DLD1 (cell line): ENCODE data around the gene FRG1.
"Not testable (repeated sequence)": the region's sequence is repeated elsewhere in the genome, so short reads cannot be mapped to it uniquely, and the experiment has no call there.

Experiments
- in situ Hi-C: cut with HindIII; loops from 2 replicates; pipeline ENCODE4 v1.10.0; 2017; ENCODE audit warnings: low sequenced_read_pairs

The FRG1 gene

DNA sequence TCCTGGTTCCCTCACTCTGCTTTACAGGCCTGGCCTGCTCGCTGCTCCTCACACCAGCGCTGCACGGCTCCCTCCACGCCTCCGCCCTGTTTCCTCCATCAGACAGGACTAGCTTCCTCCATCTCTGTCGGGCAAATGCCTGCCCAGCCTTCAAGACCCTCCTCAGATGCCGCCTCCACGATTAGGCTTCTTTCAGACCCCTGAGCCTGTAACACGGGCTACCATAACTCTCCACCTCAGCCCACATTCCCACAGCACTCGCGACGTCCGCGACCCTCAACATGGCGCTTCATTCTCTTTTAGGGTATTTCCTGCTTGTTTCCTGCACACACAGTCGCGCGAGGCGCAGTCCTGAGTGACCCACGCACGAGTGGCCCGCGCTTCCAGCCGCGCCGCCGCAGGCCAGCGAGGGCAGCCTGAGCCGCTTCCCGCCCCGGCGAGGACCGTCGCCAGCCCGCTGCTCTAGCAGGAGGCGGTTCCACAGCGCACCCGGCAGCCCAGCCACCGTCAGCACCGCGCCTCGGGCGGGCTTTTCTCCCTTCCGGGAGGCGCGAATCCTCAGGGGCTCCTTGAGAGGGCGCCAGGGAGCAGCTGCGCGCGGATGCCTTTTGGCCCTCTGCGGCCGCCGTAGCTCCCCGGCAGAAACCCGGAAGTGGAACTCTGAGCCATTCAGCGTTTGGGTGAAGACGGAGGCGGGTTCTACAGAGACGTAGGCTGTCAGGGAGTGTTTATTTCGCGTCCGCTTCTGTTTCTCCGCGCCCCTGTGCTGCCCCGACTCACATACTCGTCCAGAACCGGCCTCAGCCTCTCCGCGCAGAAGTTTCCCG lies at the start of gene FRG1:
FRG1 (plus strand) TSS at position 695 of the 827 bp plus-strand sequence. CDS start 138 bp downstream, outside the sequence.
- in situ Hi-C loops = no loop called here

DNA sequence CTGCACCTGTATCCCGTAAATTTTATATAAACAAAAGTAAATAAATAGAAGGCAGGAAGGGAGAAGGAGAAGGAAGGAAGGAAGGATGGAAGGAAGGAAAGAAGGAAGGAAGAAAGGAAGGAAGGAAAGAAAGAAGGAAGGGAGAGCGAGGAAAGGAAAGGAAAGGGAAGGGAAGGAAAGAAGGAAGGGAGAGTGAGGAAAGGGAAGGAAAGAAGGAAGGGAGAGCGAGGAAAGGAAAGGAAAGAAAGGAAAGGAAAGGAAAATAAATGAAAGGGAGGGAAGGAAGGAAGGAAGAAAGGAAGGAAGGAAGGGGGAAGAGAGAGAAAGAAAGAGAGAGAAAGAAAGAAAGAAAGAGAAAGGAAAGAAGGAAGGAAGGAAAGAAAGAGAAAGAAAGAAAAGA lies 43.0 kb upstream of the FRG1 start:
- in situ Hi-C loops = no loop called here

DNA sequence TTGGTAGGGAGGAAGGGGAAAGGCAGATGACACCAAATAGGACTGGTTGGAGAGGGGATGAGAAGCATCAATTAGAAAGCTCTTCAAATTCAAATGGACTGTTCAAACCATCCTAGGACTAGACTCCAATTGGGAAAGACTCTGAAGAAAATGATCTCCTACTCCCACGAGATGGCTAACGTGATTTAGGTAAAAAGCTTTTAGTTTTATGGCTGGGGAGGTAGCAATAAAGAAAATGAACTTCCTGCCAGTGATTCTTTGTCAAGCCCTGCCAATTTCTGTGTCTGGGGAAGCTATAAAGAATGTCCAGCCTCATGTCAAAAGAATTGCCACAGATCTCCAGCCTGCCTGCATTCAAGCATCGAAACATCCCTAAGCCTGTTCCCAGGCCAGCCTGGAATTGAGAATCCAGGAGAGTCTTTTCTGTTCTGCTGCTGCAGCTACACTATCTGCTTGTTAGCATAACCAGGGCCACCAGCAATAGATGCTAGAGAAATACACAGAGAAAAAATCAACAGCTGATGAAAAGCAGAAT lies 41.1 kb upstream of the FRG1 start:
- in situ Hi-C loops = not testable (repeated sequence)

DNA sequence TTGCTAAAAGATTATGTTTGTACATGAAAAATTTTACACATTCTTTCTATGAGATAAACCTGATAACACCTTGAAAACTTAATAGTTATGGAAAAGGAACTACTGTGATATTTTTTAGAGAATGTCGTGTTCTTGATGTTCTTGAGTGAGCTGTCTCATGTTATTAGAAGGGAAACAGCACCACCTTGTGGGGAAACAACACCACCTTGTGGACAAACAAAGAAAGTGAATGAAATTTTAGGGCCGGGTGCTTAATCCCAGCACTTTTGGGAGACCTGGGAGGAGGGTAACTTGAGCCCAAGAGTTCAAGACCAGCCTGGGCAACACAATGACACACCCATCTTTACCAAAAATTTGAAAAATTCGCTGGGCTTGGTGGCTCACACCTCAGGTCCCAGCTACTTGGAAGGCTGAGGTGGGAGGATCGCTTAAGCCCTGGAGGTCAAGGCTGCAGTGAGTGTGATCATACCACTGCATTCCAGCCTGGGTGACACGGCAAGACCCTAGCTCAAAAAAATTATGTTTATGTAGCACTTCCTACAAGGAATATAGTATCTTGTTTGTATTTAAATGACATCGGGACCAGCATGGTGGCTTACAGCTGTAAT lies 36.1 kb upstream of the FRG1 start:
- in situ Hi-C loops = not testable (repeated sequence)

DNA sequence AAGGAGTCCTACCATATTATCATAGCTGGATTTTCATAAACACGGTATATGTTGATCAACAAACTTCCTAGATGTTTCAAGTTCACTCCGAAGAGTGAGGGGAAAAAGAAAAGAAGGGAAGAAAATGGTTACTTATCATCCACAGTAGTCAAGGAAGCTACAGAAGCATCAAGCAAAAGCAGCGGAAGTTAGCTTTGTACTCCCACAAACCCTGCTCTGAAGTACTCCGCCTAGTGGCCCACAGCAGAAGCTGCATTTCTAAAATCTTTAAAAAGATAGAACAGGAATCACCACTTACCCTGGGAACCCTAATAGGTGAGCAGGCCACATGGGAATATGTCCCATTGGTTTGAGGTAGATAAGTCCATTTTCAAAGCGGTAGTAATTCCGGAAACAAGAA lies 28.5 kb upstream of the FRG1 start:
- in situ Hi-C loops = no loop called here

DNA sequence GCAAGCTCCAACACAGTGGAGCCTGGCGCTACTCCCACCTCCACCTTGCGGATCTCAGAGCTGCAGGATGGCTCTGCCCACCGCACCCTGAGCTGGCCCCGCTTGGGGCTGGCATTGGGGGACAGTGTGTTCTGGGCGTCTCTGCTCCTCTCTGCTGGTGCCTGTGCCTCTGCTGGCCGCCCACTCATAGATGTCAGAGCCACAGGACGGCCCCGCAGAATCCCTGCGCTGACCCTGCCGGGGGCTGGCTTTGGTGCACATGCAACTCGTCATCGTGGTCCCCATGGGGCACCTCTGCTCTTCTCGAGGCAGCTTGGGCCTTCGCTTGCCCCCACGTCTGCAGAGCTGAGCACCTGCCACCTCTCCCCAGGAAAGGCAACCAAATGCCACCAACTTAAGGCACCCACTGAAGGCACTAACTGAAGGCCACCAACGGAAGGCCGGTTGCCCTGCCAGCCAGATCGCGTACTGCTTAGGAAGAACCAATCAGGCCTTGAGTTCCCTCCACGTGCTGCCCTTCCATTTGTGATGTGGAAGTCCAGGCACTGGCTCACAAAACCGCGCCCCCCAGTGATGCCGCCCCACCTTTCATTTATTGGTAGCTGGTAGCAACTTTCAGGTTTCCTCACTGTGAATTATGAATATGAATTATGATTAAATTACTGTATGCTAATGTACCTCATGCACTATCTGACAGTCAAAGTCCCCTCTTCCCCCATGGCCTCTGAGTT lies 23.3 kb upstream of the FRG1 start:
- in situ Hi-C loops = no loop called here

DNA sequence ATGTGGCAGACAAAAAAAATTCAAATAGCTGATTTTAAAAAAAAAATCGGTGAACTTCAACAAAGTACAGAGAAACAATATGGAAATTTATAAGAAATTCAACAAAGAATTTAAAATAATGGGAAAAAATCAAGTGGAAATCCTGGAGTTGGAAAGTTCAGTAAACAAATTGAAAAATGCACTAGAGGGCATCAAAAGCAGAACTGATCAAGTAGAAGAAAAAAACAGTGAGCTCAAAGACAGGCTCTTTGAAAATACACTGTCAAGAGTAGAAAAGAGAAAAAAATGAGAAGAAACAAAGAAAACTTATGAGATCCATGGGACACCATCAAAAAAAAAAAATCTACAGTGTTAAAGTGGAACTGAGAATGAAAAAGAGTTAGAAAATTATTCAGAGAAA lies 19.6 kb upstream of the FRG1 start:
- in situ Hi-C loops = no loop called here

DNA sequence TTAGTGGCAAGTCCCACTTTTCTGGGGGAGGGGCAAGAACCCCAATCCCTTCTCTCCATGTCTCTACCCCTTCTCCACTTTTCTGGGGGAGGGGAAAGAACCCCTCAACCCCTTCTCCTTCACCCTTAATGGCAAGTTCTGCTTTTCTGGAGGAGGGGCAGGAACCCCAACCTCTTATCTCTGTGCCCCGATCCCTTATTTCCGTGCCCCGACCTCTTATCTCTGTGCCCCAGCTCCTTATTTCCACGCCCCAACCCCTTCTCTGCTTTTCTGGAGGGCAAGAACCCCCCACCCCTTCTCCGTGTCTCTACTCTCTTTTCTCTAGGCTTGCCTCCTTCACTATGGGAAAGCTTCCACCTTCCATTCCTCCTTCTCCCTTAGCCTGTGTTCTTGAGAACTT lies 13.9 kb upstream of the FRG1 start:
- in situ Hi-C loops = not testable (repeated sequence)

DNA sequence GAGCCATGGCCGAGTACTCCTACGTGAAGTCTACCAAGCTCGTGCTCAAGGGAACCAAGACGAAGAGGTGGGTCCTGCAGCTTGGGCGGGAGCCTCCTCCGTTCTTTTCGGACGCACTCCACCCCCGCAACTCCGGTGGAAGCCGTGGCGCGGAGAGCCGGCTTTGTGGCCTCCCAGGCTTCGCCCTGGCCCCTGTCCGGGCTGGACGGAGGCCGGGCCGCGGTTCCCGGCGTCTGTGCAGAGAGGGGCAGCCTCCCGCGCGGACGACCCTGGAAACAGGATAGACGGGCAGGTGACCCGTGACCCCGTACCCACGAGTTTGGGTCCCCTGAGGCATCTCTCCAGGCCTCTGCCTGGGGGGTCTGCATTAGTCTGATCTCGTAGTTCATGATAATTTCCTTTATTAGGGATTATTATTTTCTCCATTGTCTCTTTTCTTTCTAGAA lies 356 bp downstream of the FRG1 start:
- in situ Hi-C loops = no loop called here

DNA sequence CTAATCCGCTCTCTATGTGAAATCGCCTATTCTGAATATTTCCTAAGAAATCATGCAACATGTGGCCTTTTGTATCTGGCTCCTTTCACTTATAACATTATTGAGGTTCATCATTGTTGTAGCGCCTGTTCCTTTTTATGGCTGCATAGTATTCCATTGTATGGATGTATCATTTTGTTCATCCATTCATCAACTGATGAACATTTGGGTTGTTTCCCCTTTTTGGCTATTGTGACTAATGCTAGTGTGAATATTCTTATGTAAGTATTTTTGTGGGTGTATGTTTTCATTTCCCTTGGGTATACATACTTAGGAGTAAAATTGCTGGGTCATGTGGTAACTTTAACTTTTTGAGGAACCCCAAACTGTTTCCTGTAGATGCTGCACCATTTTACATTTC lies 1.7 kb downstream of the FRG1 start:
- in situ Hi-C loops = not testable (repeated sequence)

DNA sequence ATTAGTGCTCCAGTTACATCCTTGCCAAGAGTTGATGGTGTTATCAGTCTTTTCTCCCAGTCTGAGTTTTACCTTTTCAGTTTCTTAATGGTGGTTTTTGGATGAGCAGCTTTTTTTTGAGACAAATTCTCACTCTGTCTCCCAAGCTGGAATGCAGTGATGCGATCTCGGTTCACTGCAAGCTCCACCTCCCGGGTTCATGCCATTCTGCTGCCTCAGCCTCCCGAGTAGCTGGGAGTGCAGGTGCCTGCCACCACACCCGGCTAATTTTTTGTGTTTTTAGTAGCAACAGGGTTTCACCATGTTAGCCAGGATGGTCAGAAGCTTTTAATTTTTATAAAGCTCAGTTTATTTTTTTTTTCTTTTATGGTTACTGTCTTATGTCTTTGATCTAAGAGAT lies 3.4 kb downstream of the FRG1 start:
- in situ Hi-C loops = not testable (repeated sequence)

DNA sequence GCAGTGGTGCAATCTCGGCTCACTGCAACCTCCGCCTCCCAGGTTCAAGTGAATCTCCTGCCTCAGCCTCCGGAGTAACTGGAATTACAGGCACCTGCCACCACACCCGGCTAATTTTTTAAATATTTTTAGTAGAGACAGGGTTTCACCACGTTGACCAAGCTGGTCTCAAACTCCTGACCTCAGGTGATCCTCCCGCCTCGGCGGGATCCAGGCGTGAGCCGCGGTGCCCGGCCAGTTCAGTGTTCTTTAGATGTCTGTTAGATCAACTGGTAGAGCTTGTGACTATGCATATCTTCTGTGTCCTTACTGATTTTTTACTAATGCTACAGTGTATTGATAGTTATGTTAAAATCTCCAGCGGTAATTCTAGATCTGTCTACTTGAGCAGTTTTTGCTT lies 6.2 kb downstream of the FRG1 start:
- in situ Hi-C loops = not testable (repeated sequence)

DNA sequence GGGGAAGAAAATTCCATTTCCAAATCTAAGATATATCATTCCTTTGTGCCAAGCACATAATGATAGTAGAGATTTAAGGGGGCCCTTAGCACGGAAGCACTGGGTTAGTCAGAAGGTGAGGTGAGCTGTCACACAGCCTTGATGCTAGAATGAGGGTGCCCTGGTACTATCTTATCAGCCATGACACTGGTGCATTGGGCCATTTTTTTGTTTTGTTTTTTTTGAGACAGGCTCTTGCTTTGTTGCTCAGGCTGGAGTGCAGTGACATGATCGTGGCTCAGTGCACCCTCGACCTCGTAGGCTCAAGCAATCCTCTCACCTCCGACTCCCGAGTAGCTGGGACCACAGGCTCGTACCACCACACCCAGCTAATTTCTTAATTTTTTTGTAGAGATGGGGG lies 7.8 kb downstream of the FRG1 start:
- in situ Hi-C loops = not testable (repeated sequence)

DNA sequence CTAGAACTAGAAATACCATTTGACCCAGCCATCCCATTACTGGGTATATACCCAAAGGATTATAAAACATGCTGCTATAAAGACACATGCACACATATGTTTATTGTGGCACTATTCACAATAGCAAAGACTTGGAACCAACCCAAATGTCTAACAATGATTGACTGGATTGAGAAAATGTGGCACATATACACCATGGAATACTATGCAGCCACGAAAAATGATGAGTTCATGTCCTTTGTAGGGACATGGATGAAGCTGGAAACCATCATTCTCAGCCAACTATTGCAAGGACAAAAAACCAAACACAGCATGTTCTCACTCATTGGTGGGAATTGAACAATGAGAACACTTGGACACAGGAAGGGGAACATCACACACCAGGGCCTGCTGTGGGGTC lies 28.6 kb downstream of the FRG1 start:
- in situ Hi-C loops = not testable (repeated sequence)

DNA sequence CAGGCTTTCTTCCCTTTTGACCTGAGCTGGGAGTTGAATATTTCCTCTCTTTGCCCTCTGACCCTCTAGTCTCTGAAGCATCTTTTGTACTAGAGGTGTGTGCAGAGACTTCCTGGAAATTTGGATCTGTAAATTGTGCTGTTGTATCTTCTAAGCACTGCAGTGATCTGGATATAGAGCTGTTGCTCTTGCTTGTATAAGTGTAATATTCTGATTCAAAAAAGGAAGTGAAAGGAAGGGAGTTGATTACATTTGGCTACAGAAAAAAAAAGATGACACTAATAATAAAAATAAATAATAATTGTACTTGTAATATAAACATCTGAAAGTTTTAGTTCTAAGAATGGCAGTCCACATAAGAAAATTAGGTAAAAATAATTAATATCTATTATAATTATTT lies 33.0 kb downstream of the FRG1 start:
- in situ Hi-C loops = no loop called here

DNA sequence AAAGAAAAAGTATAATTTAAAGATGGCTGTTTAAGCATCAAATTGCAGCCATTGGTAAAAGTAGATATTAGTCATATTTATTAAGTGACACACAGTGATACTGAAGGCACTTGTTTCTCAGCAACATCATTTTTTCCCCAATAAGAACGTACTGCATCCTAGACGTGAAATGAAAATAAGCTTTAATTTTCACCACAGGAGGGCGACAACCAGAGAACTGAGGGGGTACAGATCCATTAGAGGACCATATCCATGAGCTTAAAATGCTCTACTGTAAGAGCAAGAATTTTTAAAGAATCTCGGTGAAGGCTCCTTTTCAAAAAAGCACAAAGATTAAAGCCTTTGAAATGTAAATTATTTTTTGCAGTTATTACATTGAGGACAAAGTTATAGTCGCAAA lies 33.4 kb downstream of the FRG1 start:
- in situ Hi-C loops = no loop called here

DNA sequence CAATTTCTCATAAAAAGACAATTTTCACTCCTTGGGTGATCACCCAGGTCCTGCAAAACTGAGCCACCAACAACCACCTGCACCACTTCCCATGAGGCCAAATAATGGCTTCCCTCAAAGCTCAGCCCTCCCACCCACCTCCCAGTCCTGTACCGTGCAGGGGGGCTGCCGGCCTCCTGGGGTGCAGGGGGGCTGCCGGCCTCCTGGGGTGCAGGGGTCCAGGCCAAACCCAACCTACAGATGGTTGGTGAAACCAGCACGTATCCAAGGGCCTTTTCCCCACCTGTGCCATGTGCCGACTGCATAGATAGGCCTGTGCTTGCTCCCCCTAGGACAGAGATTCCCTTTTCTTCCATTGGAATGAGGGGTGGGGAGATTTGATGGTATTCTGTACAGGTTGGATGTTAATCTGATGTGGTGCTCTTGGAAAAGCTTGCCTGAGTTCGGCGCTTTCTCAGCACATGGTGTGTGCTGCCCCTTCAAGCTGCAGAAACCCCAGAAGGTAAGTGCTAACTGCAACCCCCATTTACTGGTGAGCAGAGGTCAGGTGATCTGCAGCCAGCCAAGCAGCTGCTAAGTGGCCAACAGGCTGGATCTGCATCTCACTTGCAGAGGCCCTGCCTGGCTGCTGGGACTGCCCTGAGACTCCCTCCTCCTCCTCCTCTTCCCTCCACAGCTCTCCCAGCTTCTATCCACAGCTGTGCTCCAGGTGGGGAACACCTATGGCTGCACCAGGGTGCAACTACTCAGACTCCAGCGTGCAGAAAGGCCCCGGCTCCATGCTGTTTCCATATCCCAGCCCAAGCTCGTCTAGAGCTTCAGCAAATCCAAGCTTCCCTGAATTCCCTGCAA lies 38.8 kb downstream of the FRG1 start:
- in situ Hi-C loops = no loop called here

DNA sequence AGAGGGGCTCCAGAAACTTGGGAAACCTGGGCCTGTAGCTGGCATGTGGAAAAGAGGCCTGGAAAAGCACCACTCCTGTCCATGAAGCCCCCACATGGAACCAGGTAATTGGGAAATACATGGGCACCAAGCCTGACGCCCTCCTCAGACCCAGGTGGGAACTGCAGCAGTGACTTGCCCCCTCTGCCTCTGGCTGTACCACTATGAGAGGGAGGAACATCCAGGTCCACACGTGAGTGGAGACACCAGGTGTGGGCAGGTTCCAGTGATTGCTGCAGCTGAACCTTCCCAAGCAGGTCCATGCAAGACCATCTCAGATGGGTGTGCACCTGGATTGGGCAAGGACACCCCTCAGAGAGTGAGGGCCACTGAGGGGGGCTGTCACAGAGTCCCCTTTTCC lies 39.6 kb downstream of the FRG1 start:
- in situ Hi-C loops = not testable (repeated sequence)

DNA sequence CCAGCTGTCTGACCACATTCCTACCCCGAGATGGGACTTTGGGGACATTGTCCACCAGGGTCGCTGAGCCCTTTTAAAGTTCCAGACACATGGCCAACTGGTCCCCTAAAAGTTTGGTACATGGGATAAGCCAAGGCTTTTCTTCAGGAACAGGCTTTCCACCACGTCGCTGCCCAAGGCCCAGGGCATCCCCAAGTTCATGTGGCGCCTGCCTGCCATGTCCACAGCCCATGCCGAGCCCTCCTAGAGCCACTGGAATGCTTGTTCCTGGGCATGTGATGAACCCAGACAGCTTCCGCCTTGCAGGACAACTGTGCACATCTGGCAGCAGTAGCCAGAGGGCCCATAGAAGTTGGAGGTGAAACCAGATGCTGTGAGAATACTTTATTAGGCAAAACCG lies 41.3 kb downstream of the FRG1 start:
- in situ Hi-C loops = no loop called here

DNA sequence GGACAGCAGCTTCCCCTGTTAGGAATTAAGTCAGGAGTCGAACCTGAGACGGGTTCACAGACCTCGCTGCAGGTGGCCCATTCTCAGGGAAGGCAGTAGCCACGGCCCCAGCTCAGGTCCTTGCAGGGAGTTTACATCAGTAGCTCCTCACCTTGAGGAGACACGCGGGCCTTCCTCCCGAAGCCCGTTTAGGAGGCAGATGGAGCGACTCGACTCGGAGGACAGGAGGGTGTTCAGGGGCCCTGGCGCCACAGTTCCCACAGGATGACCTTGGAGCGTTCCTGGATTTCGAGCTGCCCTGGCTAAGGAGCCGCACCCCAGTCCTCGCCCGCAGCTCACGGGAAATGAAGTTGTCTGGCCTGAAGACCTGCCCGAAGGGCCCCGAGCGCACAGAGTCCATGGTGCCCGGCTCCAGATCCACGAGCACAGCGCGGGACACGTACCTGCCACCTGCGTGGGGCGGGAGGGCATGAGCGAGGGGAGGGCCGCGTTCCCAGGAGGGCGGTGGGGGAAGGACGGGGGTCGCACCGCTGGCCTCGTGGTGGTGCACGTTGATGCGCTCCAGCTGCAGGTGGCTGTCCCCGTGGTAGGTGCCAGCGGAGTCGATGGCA lies 43.3 kb downstream of the FRG1 start:
- in situ Hi-C loops = not testable (repeated sequence)
